Activated CD4-positive, alpha-beta T cell treated with anti-CD3 and anti-CD28 coated beads, Interleukin-2, amount 10 ng/mL, durations not matched to agents 24 days and 14 days (primary cell): Measurements from ENCODE around the gene DPYD. TPM values are rescaled to one million over a fixed set of nuclear protein-coding genes. Genes with fewer than 3 reads are reported as not detected.

Experiments used
- DNase-seq: peaks from one replicate; pipeline ENCODE4 v3.0.0; 2022
- H3K27ac Mint-ChIP-seq: one replicate; pipeline ENCODE4 v1.8.0; 2022; ENCODE audit warnings: mild to moderate bottlenecking, mixed read lengths
- H3K27me3 Mint-ChIP-seq: one replicate; pipeline ENCODE4 v1.8.0; 2022; ENCODE audit warnings: mixed read lengths
- H3K36me3 Mint-ChIP-seq: one replicate; pipeline ENCODE4 v1.8.0; 2022; ENCODE audit warnings: low read depth, mild to moderate bottlenecking, mixed read lengths
- H3K4me1 Mint-ChIP-seq: one replicate; pipeline ENCODE4 v1.8.0; 2021; ENCODE audit warnings: mixed read lengths
- H3K4me3 Mint-ChIP-seq: one replicate; pipeline ENCODE4 v1.8.0; 2022; ENCODE audit warnings: mild to moderate bottlenecking, moderate library complexity, mixed read lengths
- H3K9me3 Mint-ChIP-seq: one replicate; pipeline ENCODE4 v1.8.0; 2021; ENCODE audit warnings: mixed read lengths
- intact Hi-C: fragments of 100-400 bp; cut with micrococcal nuclease; formaldehyde crosslinking; loops from one replicate; pipeline ENCODE4 v1.15.1; 2023
- total RNA-seq: library from RNA; stranded (reverse); gene quantifications from 2 replicates; pipeline ENCODE4 v1.2.3, GENCODE V29; 2022

Gene DPYD
- total RNA-seq, 1 donor from 2014 or later: 13.4 TPM

GRCh38 chr1:97135972-97136371, 784.9 kb downstream of the DPYD start:
- intact Hi-C loops: loop anchor here (5.0 kb wide), 1 partner anchor 686 kb away; no protein-coding TSS in a partner anchor
- no peaks in the 10 kb centered on the region for H3K27me3 Mint-ChIP-seq
- H3K4me1 Mint-ChIP-seq: peaks cover 3% of the 10 kb centered on the region
- no peak for DNase-seq
- no peak overlapping the region for H3K27ac Mint-ChIP-seq
- no peak overlapping the region for H3K4me3 Mint-ChIP-seq
- H3K9me3 Mint-ChIP-seq: no peaks in the 10 kb centered on the region
- H3K36me3 Mint-ChIP-seq: no peaks in the 10 kb centered on the region

GRCh38 chr1:97128426-97128825, 792.4 kb downstream of the DPYD start:
- Mint-ChIP-seq H3K4me1 (no peaks in the 10 kb centered on the region), H3K9me3 (no peaks in the 10 kb centered on the region), H3K27ac (no peak overlapping the region), H3K4me3 (no peak overlapping the region), H3K27me3 (no peaks in the 10 kb centered on the region), H3K36me3 (no peaks in the 10 kb centered on the region)
- intact Hi-C loops: no loop called here
- DNase-seq: no peak

GRCh38 chr1:97123717-97124431, 797.0 kb downstream of the DPYD start:
- Mint-ChIP-seq H3K36me3 (no peaks in the 10 kb centered on the region), H3K9me3 (no peaks in the 10 kb centered on the region), H3K4me3 (no peak overlapping the region), H3K4me1 (no peaks in the 10 kb centered on the region), H3K27me3 (no peaks in the 10 kb centered on the region), H3K27ac (no peak overlapping the region)
- no peak for DNase-seq
- intact Hi-C loops: no loop called here

- no peak overlapping the region for H3K27ac Mint-ChIP-seq
- no peaks in the 10 kb centered on the region for H3K36me3 Mint-ChIP-seq
- H3K4me3 Mint-ChIP-seq: no peak overlapping the region
- no peak for DNase-seq
- H3K4me1 Mint-ChIP-seq: no peaks in the 10 kb centered on the region
- intact Hi-C loops: no loop called here
- no peaks in the 10 kb centered on the region for H3K9me3 Mint-ChIP-seq
- H3K27me3 Mint-ChIP-seq: no peaks in the 10 kb centered on the region
Observed at GRCh38 chr1:97120806-97121205, 800.0 kb downstream of the DPYD start.

GRCh38 chr1:97119260-97120158, 801.3 kb downstream of the DPYD start:
- Mint-ChIP-seq H3K36me3 (no peaks in the 10 kb centered on the region), H3K4me3 (no peak overlapping the region), H3K4me1 (no peaks in the 10 kb centered on the region), H3K27ac (no peak overlapping the region), H3K27me3 (no peaks in the 10 kb centered on the region), H3K9me3 (no peaks in the 10 kb centered on the region)
- intact Hi-C loops: no loop called here
- no peak for DNase-seq

GRCh38 chr1:97114842-97115241, 806.0 kb downstream of the DPYD start:
- DNase-seq: no peak
- Mint-ChIP-seq H3K9me3 (no peaks in the 10 kb centered on the region), H3K4me3 (no peak overlapping the region), H3K36me3 (no peaks in the 10 kb centered on the region), H3K27ac (no peak overlapping the region), H3K4me1 (no peaks in the 10 kb centered on the region), H3K27me3 (no peaks in the 10 kb centered on the region)
- intact Hi-C loops: no loop called here

- Mint-ChIP-seq H3K27me3 (no peaks in the 10 kb centered on the region), H3K9me3 (no peaks in the 10 kb centered on the region), H3K4me3 (no peak overlapping the region), H3K27ac (no peak overlapping the region), H3K4me1 (no peaks in the 10 kb centered on the region), H3K36me3 (no peaks in the 10 kb centered on the region)
- no peak for DNase-seq
- intact Hi-C loops: no loop called here
Observed at GRCh38 chr1:97112442-97112841, 808.4 kb downstream of the DPYD start.

- Mint-ChIP-seq H3K4me1 (no peaks in the 10 kb centered on the region), H3K27me3 (no peaks in the 10 kb centered on the region), H3K36me3 (no peaks in the 10 kb centered on the region), H3K4me3 (no peak overlapping the region), H3K27ac (no peak overlapping the region), H3K9me3 (no peaks in the 10 kb centered on the region)
- DNase-seq: no peak
- intact Hi-C loops: no loop called here
Observed at GRCh38 chr1:97108179-97108578, 812.7 kb downstream of the DPYD start.

GRCh38 chr1:97105531-97105930, 815.3 kb downstream of the DPYD start:
- no peak overlapping the region for H3K4me3 Mint-ChIP-seq
- no peak for DNase-seq
- no peaks in the 10 kb centered on the region for H3K36me3 Mint-ChIP-seq
- no peaks in the 10 kb centered on the region for H3K9me3 Mint-ChIP-seq
- intact Hi-C loops: no loop called here
- H3K27ac Mint-ChIP-seq: no peak overlapping the region
- H3K4me1 Mint-ChIP-seq: no peaks in the 10 kb centered on the region
- H3K27me3 Mint-ChIP-seq: no peaks in the 10 kb centered on the region

GRCh38 chr1:97101509-97101908, 819.3 kb downstream of the DPYD start:
- H3K27ac Mint-ChIP-seq: no peak overlapping the region
- H3K4me3 Mint-ChIP-seq: no peak overlapping the region

GRCh38 chr1:97097404-97097925, 823.4 kb downstream of the DPYD start:
- H3K27ac Mint-ChIP-seq: no peak overlapping the region
- no peaks in the 10 kb centered on the region for H3K4me1 Mint-ChIP-seq
- no peaks in the 10 kb centered on the region for H3K27me3 Mint-ChIP-seq
- peaks cover 3% of the 10 kb centered on the region for H3K36me3 Mint-ChIP-seq
- H3K9me3 Mint-ChIP-seq: no peaks in the 10 kb centered on the region
- no peak overlapping the region for H3K4me3 Mint-ChIP-seq
- intact Hi-C loops: no loop called here
- no peak for DNase-seq

More at GRCh38 chr1:97101509-97101908, 819.3 kb downstream of the DPYD start:
- no peak for DNase-seq
- H3K9me3 Mint-ChIP-seq: no peaks in the 10 kb centered on the region
- no peaks in the 10 kb centered on the region for H3K4me1 Mint-ChIP-seq
- H3K36me3 Mint-ChIP-seq: peaks cover 1% of the 10 kb centered on the region
- intact Hi-C loops: no loop called here
- no peaks in the 10 kb centered on the region for H3K27me3 Mint-ChIP-seq

GRCh38 chr1:97095764-97096163, 825.1 kb downstream of the DPYD start:
- Mint-ChIP-seq H3K36me3 (peaks cover 3% of the 10 kb centered on the region), H3K27me3 (no peaks in the 10 kb centered on the region), H3K4me1 (no peaks in the 10 kb centered on the region), H3K27ac (no peak overlapping the region), H3K4me3 (no peak overlapping the region), H3K9me3 (no peaks in the 10 kb centered on the region)
- intact Hi-C loops: no loop called here
- no peak for DNase-seq

GRCh38 chr1:97094247-97094972, 826.4 kb downstream of the DPYD start:
- no peaks in the 10 kb centered on the region for H3K4me1 Mint-ChIP-seq
- H3K27me3 Mint-ChIP-seq: no peaks in the 10 kb centered on the region
- H3K9me3 Mint-ChIP-seq: no peaks in the 10 kb centered on the region
- intact Hi-C loops: no loop called here
- no peak for DNase-seq
- H3K27ac Mint-ChIP-seq: no peak overlapping the region
- H3K36me3 Mint-ChIP-seq: peaks cover 3% of the 10 kb centered on the region
- no peak overlapping the region for H3K4me3 Mint-ChIP-seq

- no peaks in the 10 kb centered on the region for H3K4me1 Mint-ChIP-seq
- DNase-seq: no peak
- no peak overlapping the region for H3K4me3 Mint-ChIP-seq
- no peak overlapping the region for H3K27ac Mint-ChIP-seq
- intact Hi-C loops: no loop called here
- no peaks in the 10 kb centered on the region for H3K27me3 Mint-ChIP-seq
- H3K9me3 Mint-ChIP-seq: no peaks in the 10 kb centered on the region
- peaks cover 3% of the 10 kb centered on the region for H3K36me3 Mint-ChIP-seq
Observed at GRCh38 chr1:97093741-97094140, 827.1 kb downstream of the DPYD start.
